SK-N-SH (cell line): ENCODE data around the gene MYOM1. TPM values are rescaled to one million over a fixed set of nuclear protein-coding genes. Genes with fewer than 3 reads are reported as not detected.

ENCODE experiments used
- CHD2 ChIP-seq: fragments of 150-350 bp; IDR thresholded peaks from 2 replicates; pipeline ENCODE4 v1.6.1; 2018; ENCODE audit warnings: low read length; ENCODE audit not compliant: partially characterized antibody
- ELF1 ChIP-seq: IDR thresholded peaks from 2 replicates; pipeline ENCODE4 v1.4.0; 2012
- EZH2phosphoT487 ChIP-seq: fragments of 200-600 bp; sonication (generic); IDR thresholded peaks from 2 replicates; pipeline ENCODE4 v1.6.1; 2017; ENCODE audit warnings: low read depth, mixed run types, mild to moderate bottlenecking, antibody characterized with exemption, moderate library complexity, borderline replicate concordance
- FOSL2 ChIP-seq: IDR thresholded peaks from 2 replicates; pipeline ENCODE4 v1.4.0; 2012; ENCODE audit warnings: low read depth, mild to moderate bottlenecking, moderate library complexity, borderline replicate concordance
- FOXM1 ChIP-seq: IDR thresholded peaks from 2 replicates; pipeline ENCODE4 v1.4.0; 2012; ENCODE audit warnings: low read depth, mild to moderate bottlenecking
- IRF3 ChIP-seq: fragments of 150-350 bp; IDR thresholded peaks from 2 replicates; pipeline ENCODE4 v1.6.1; 2016; ENCODE audit warnings: mild to moderate bottlenecking, low read depth, low read length
- JUND ChIP-seq: IDR thresholded peaks from 2 replicates; pipeline ENCODE4 v1.4.0; 2012
- MAX ChIP-seq: IDR thresholded peaks from 2 replicates; pipeline ENCODE4 v1.4.0; 2012; ENCODE audit warnings: low read depth
- MEF2A ChIP-seq: IDR thresholded peaks from 2 replicates; pipeline ENCODE4 v1.4.0; 2012; ENCODE audit warnings: low read depth, borderline replicate concordance
- MXI1 ChIP-seq: IDR thresholded peaks from 2 replicates; pipeline ENCODE4 v1.6.1; 2012; ENCODE audit warnings: mild to moderate bottlenecking, low read depth, low read length, improper control_type of control experiment
- NFIC ChIP-seq: IDR thresholded peaks from 2 replicates; pipeline ENCODE4 v1.4.0; 2012; ENCODE audit warnings: borderline replicate concordance
- NRF1 ChIP-seq: IDR thresholded peaks from 2 replicates; pipeline ENCODE4 v1.6.1; 2012; ENCODE audit warnings: low read depth, mild to moderate bottlenecking, low read length
- PBX3 ChIP-seq: IDR thresholded peaks from 2 replicates; pipeline ENCODE4; 2012
- RAD21 ChIP-seq: IDR thresholded peaks from 2 replicates; pipeline ENCODE4 v1.6.1; 2012; ENCODE audit warnings: mild to moderate bottlenecking, low read length
- RCOR1 ChIP-seq: fragments of 150-350 bp; IDR thresholded peaks from 2 replicates; pipeline ENCODE4 v1.6.1; 2017; ENCODE audit warnings: antibody characterized with exemption, low read length
- REST ChIP-seq: IDR thresholded peaks from 2 replicates; pipeline ENCODE4 v1.6.1; 2012; ENCODE audit warnings: mild to moderate bottlenecking, low read depth, low read length, moderate library complexity
- RFX5 ChIP-seq: IDR thresholded peaks from 2 replicates; pipeline ENCODE4 v1.6.1; 2012; ENCODE audit warnings: mild to moderate bottlenecking, improper control_type of control experiment, low read length
- SIN3A ChIP-seq: IDR thresholded peaks from 2 replicates; pipeline ENCODE4 v1.6.1; 2012; ENCODE audit warnings: low read depth, mild to moderate bottlenecking, low read length, moderate library complexity, borderline replicate concordance
- SMC3 ChIP-seq: IDR thresholded peaks from 2 replicates; pipeline ENCODE4 v1.6.1; 2012; ENCODE audit warnings: low read depth, low read length, improper control_type of control experiment
- TCF12 ChIP-seq: IDR thresholded peaks from 2 replicates; pipeline ENCODE4 v1.4.0; 2012
- TEAD4 ChIP-seq: IDR thresholded peaks from 2 replicates; pipeline ENCODE4 v1.4.0; 2012; ENCODE audit warnings: mild to moderate bottlenecking, borderline replicate concordance; ENCODE audit not compliant: insufficient read depth
- polyA plus RNA-seq, 3 experiments: library from polyadenylated mRNA; depleted of rRNA; stranded (reverse); fragments of >200 nt; gene quantifications; 2 replicates each; pipeline ENCODE4 v1.2.3, GENCODE V29; 2012

Gene MYOM1
- polyA plus RNA-seq, 1 of the 3 experiments (the other 2 are of a cell fraction): 0.07 TPM

- TF ChIP-seq REST (no peak), SIN3A (no peak), FOSL2 (no peak), IRF3 (no peak), MEF2A (no peak), ELF1 (no peak), TEAD4 (no peak), JUND (no peak), RAD21 (peak; percentile 71), SMC3 (peak; percentile 87), FOXM1 (no peak), RCOR1 (0 out of 2 replicates have a peak, but pooled peaks have one; percentile 12), MAX (no peak), TCF12 (0 out of 2 replicates have a peak, but pooled peaks have one; percentile 18), PBX3 (no peak), NRF1 (no peak), EZH2phosphoT487 (no peak), MXI1 (no peak), CHD2 (peak; percentile 14), RFX5 (peak; percentile 59; the same call in 1 of the 2 replicates), NFIC (no peak)
Observed at GRCh38 chr18:3129053-3129864, 90.5 kb downstream of the MYOM1 start (continued).
